PC-3 (cell line): ENCODE results near the gene EPO.
"Not testable (repeated sequence)": the region's sequence is repeated elsewhere in the genome, so short reads cannot be mapped to it uniquely, and the experiment has no call there.

Experiments used
- CTCF ChIP-seq: fragments of 300-600 bp; sonication (generic); conservative IDR thresholded peaks from 2 replicates; pipeline ENCODE4 v1.5.1; 2017; ENCODE audit warnings: antibody characterized with exemption, low read depth, mild to moderate bottlenecking, low read length
- EZH2 ChIP-seq: fragments of 300-600 bp; sonication (generic); IDR thresholded peaks from one replicate; pipeline ENCODE4 v1.6.1; 2017; ENCODE audit warnings: antibody characterized with exemption, mild to moderate bottlenecking, low read length; ENCODE audit not compliant: unreplicated experiment
- EZH2phosphoT487 ChIP-seq: fragments of 300-600 bp; sonication (generic); IDR thresholded peaks from 2 replicates; pipeline ENCODE4 v1.6.1; 2018; ENCODE audit warnings: mild to moderate bottlenecking, antibody characterized with exemption, low read length, borderline replicate concordance

DNA sequence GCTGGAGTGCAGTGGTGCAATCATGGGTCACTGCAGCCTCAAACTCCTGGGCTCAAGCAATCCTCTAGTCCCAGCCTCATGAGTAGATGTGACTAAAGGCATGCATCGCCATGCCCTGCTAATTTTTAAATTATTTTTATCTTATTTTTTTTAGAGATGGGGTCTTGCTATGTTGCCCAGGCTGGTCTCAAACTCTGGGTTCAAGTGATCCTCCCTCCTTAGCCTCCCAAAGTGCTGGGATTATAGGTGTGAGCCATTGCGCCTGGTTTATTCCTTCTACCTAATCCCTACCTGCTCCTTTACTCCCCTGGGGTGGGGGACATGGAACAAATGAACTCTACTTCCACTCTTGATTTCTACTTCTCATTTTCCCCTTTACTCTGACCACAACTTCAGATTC, 4.1 kb downstream of the EPO start:
- TF ChIP-seq CTCF, EZH2phosphoT487, EZH2: not testable (repeated sequence)
